Esophagus squamous epithelium (tissue), 4 donors: ENCODE data around the gene TNNT3.

Experiments
- CTCF ChIP-seq, 6 experiments: fragments of 450-650 bp in 4 of 6; fragments of 200-600 bp in 2 of 6; sonication (generic) in 2 of 6; IDR thresholded peaks; one replicate each; pipeline ENCODE4 v1.5.1; 2016 to 2019; ENCODE audit warnings: antibody characterized with exemption in 6 of 6, mild to moderate bottlenecking in 4 of 6, moderate library complexity in 4 of 6
- POLR2A ChIP-seq, 4 donors: fragments of 450-650 bp; IDR thresholded peaks; one replicate each; pipeline ENCODE4 v1.6.1; 2017; ENCODE audit warnings: antibody characterized with exemption in 4 of 4, mild to moderate bottlenecking in 4 of 4, moderate library complexity in 3 of 4

- TF ChIP-seq CTCF (IDR thresholded peaks at IDR 0.05) = no peak
- TF ChIP-seq POLR2A (IDR thresholded peaks at IDR 0.05) = no peak
Observed at GRCh38 chr11:1871531-1871930, 48.0 kb upstream of the TNNT3 start.
